Measurements from ENCODE around the gene GPR153. TPM values are rescaled to one million over a fixed set of nuclear protein-coding genes. Genes with fewer than 3 reads are reported as not detected.

The GPR153 gene
- total and polyA plus RNA-seq, 2 of the 13 experiments (the other 11 are each of a cell fraction or from before 2014, with no cell fraction given), result 0.22 to 0.31 TPM

DNA sequence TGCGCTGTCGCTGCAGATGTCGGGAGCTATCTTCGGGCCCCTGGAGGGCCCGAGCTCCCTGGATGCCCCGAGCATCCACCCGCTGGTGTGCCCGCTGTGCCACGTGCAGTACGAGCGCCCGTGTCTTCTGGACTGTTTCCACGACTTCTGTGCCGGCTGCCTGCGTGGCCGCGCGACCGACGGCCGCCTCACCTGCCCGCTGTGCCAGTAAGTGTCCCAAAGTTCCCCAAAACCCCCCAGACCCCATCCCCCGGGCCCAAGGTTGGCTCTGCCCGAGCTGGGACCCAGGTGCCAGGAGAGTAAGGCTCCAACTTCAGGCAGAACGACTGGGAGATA is 54.4 kb downstream of the GPR153 start (continued):
- TF ChIP-seq KMT2B (CRISPR knock-in tag; IDR thresholded peaks at IDR 0.05) (no peak), ADNP (CRISPR knock-in tag; IDR thresholded peaks at IDR 0.05) (no peak), BHLHE40 (IDR thresholded peaks at IDR 0.05; ENCODE audit: low read length) (no peak), CENPT (CRISPR knock-in tag; IDR thresholded peaks at IDR 0.05; ENCODE audit: low read depth) (no peak), WIZ (CRISPR knock-in tag; IDR thresholded peaks at IDR 0.05) (no peak), HNRNPL (IDR thresholded peaks at IDR 0.05; ENCODE audit: low read depth, low read length) (0 out of 2 replicates have a peak, but pooled peaks have one; percentile 23), HBP1 (CRISPR knock-in tag; IDR thresholded peaks at IDR 0.05; ENCODE audit: low read depth) (no peak), SIN3A (IDR thresholded peaks at IDR 0.05; ENCODE audit: borderline replicate concordance, low read depth, low read length) (no peak), ZNF619 (CRISPR knock-in tag; IDR thresholded peaks at IDR 0.05) (no peak), NPAS2 (CRISPR knock-in tag; IDR thresholded peaks at IDR 0.05; ENCODE audit: borderline replicate concordance) (no peak), PITX1 (CRISPR knock-in tag; IDR thresholded peaks at IDR 0.05) (no peak), MTF2 (CRISPR knock-in tag; IDR thresholded peaks at IDR 0.05; ENCODE audit: borderline replicate concordance) (no peak), ZNF354B (CRISPR knock-in tag; IDR thresholded peaks at IDR 0.05) (no peak), HNRNPK (IDR thresholded peaks at IDR 0.05; ENCODE audit: low read depth, low read length, poor library complexity, severe bottlenecking) (peak; percentile 69)
- TF ChIP-seq, protein P1, sequence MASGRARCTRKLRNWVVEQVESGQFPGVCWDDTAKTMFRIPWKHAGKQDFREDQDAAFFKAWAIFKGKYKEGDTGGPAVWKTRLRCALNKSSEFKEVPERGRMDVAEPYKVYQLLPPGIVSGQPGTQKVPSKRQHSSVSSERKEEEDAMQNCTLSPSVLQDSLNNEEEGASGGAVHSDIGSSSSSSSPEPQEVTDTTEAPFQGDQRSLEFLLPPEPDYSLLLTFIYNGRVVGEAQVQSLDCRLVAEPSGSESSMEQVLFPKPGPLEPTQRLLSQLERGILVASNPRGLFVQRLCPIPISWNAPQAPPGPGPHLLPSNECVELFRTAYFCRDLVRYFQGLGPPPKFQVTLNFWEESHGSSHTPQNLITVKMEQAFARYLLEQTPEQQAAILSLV (CRISPR knock-in tag; IDR thresholded peaks at IDR 0.05; ENCODE audit: borderline replicate concordance), result 0 out of 2 replicates have a peak, but pooled peaks have one; percentile 2
- TF ChIP-seq, protein P2, sequence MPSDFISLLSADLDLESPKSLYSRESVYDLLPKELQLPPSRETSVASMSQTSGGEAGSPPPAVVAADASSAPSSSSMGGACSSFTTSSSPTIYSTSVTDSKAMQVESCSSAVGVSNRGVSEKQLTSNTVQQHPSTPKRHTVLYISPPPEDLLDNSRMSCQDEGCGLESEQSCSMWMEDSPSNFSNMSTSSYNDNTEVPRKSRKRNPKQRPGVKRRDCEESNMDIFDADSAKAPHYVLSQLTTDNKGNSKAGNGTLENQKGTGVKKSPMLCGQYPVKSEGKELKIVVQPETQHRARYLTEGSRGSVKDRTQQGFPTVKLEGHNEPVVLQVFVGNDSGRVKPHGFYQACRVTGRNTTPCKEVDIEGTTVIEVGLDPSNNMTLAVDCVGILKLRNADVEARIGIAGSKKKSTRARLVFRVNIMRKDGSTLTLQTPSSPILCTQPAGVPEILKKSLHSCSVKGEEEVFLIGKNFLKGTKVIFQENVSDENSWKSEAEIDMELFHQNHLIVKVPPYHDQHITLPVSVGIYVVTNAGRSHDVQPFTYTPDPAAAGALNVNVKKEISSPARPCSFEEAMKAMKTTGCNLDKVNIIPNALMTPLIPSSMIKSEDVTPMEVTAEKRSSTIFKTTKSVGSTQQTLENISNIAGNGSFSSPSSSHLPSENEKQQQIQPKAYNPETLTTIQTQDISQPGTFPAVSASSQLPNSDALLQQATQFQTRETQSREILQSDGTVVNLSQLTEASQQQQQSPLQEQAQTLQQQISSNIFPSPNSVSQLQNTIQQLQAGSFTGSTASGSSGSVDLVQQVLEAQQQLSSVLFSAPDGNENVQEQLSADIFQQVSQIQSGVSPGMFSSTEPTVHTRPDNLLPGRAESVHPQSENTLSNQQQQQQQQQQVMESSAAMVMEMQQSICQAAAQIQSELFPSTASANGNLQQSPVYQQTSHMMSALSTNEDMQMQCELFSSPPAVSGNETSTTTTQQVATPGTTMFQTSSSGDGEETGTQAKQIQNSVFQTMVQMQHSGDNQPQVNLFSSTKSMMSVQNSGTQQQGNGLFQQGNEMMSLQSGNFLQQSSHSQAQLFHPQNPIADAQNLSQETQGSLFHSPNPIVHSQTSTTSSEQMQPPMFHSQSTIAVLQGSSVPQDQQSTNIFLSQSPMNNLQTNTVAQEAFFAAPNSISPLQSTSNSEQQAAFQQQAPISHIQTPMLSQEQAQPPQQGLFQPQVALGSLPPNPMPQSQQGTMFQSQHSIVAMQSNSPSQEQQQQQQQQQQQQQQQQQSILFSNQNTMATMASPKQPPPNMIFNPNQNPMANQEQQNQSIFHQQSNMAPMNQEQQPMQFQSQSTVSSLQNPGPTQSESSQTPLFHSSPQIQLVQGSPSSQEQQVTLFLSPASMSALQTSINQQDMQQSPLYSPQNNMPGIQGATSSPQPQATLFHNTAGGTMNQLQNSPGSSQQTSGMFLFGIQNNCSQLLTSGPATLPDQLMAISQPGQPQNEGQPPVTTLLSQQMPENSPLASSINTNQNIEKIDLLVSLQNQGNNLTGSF (CRISPR knock-in tag; IDR thresholded peaks at IDR 0.05), result no peak
- TF ChIP-seq, protein P3, sequence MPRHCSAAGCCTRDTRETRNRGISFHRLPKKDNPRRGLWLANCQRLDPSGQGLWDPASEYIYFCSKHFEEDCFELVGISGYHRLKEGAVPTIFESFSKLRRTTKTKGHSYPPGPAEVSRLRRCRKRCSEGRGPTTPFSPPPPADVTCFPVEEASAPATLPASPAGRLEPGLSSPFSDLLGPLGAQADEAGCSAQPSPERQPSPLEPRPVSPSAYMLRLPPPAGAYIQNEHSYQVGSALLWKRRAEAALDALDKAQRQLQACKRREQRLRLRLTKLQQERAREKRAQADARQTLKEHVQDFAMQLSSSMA (CRISPR knock-in tag; IDR thresholded peaks at IDR 0.05), result 0 out of 2 replicates have a peak, but pooled peaks have one; percentile 20

All from HepG2 (cell line).